ENCODE data around the gene SLC29A1. TPM values are rescaled to one million over a fixed set of nuclear protein-coding genes. Genes with fewer than 3 reads are reported as not detected.
A peak's percentile ranks its signal among the peaks of the same experiment; 100 is the strongest.

Gene SLC29A1
- total and polyA plus RNA-seq, 2 of the 8 experiments (the other 6 are each of a cell fraction or from before 2014, with no cell fraction given) = 187 to 558 TPM

DNA sequence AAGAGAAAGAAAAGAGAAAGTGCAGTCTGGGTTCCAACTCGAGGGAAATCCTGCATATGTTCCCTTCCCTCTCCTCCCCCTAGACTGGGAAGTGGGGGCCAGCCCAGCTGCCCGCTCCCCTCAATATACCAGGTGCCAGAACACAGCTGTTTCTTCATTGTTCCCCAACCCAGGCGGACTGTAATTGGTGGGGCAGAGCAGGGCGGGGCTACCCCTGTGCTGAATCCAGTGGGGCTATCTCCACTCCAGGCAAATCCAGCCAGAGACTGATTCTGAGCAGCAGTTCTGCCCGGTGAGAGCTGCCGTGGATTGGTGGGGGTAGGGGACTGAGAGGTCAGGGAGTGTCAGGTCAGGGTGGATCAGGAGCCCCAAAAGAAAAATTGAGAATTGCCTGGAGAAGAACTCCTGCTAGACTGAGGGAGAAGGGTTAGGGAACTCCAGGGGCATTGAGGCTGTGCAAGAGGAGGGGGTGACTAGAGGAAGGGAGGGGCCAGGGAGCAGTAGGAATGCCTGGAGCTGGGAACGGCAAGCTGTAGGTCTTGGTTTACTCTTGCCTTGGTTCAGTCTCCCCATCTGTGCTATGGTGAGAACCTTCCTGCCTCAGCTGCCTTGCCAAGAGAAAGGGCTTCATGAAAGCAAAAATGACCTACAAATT is 6.6 kb upstream of the SLC29A1 start, which contains the start of gene MYMX:
Gene MYMX (plus strand): TSS at position 250 of the 655 bp plus-strand sequence. CDS start 546 bp downstream, outside the sequence.
- Histone ChIP-seq H3K9ac (replicated peaks in 1 of 4; ENCODE audit: extremely low read depth in 1 of 4, low read depth in 3 of 4, low read length in 3 of 4) (peak within 1 kb of the TSS in 2 of 4 experiments; percentile 12 to 32; a peak in 2 of 7 replicates), H2AFZ (ENCODE audit: low read length) (no peak within 1 kb of the TSS), H3K79me2 (ENCODE audit: control insufficient read depth in 1 of 2, insufficient read depth in 2 of 2, low read length in 2 of 2) (no peaks in the 10 kb centered on the region), H2AK5ac (ENCODE audit: low read depth, low read length) (peak within 1 kb of the TSS; percentile 93; the same call in 1 of the 2 replicates), H4K91ac (replicated peaks; ENCODE audit: insufficient read length, low read length) (peak within 1 kb of the TSS; percentile 95), H2BK120ac (replicated peaks; ENCODE audit: low read depth, low read length) (peak within 1 kb of the TSS; percentile 35), H3K23ac (ENCODE audit: insufficient read length) (no peak within 1 kb of the TSS), H3K4ac (replicated peaks; ENCODE audit: insufficient read length, low read depth, low read length) (peak within 1 kb of the TSS; percentile 55), H4K20me1 (replicated peaks in 1 of 2; ENCODE audit: control insufficient read depth in 1 of 2, insufficient read depth in 2 of 2, low read length in 2 of 2) (no peaks in the 10 kb centered on the region), H2BK15ac (ENCODE audit: low read length) (peak within 1 kb of the TSS; percentile 83), H3K27me3 (replicated peaks in 1 of 4; ENCODE audit: control insufficient read depth in 3 of 4, extremely low read depth in 1 of 4, insufficient read depth in 3 of 4, low read length in 3 of 4) (no peaks in the 10 kb centered on the region), H3K9me3 (ENCODE audit: insufficient read depth in 2 of 2, low read depth in 1 of 2, low read length in 1 of 2) (no peaks in the 10 kb centered on the region), H3K4me1 (replicated peaks in 1 of 4; ENCODE audit: control insufficient read depth in 3 of 4, insufficient read depth in 4 of 4, low read length in 3 of 4) (peaks cover 18 to 38% (median 23%) of the 10 kb centered on the region in 4 experiments), H3K56ac (replicated peaks; ENCODE audit: insufficient read length, low read depth, low read length) (no peak within 1 kb of the TSS), H2BK5ac (ENCODE audit: low read depth, low read length) (peak within 1 kb of the TSS; percentile 82; the same call in 1 of the 2 replicates), H3K23me2 (ENCODE audit: low read depth, low read length) (no peaks in the 10 kb centered on the region; the same call in 1 of the 2 replicates), H2BK20ac (ENCODE audit: low read length) (peak within 1 kb of the TSS; percentile 94), H4K8ac (ENCODE audit: extremely low read depth, insufficient read depth, low read length) (no peak within 1 kb of the TSS), H3K36me3 (ENCODE audit: control insufficient read depth in 2 of 4, insufficient read depth in 4 of 4, low read length in 3 of 4) (no peaks in the 10 kb centered on the region), H3K27ac (ENCODE audit: low read depth, low read length) (peak within 1 kb of the TSS; percentile 13; the same call in 1 of the 2 replicates), H3K14ac (ENCODE audit: insufficient read length) (no peak within 1 kb of the TSS), H3K18ac (ENCODE audit: extremely low read depth, low read length) (peak within 1 kb of the TSS; percentile 82), H4K5ac (ENCODE audit: insufficient read length, low read depth, low read length) (peak within 1 kb of the TSS; percentile 14), H3K4me3 (ENCODE audit: extremely low read depth in 1 of 4, insufficient read depth in 2 of 4, low read depth in 3 of 4, low read length in 4 of 4) (peak within 1 kb of the TSS in 2 of 4 experiments; percentile 5 to 47; a peak in 4 of 8 replicates), H3K79me1 (ENCODE audit: low read depth, low read length) (no peaks in the 10 kb centered on the region; the same call in 1 of the 2 replicates), H2BK12ac (ENCODE audit: low read depth, low read length) (peak within 1 kb of the TSS; percentile 92), H3K4me2 (ENCODE audit: insufficient read depth in 1 of 2, low read depth in 2 of 2, low read length in 2 of 2) (peak within 1 kb of the TSS; percentile 75 to 80)
- POLR2A ChIA-PET (ENCODE audit: partially characterized antibody) = interaction anchor here (0.7 to 5.5 kb wide), 12 partner anchors 13 to 44 kb away, joined by 3 to 46 read pairs (median 4); partner anchors contain the start of genes HSP90AB1 and SLC35B2
- peak in 1 of 2 experiments; percentile 79 for DNase-seq (ENCODE audit: low read depth in 1 of 2, low spot score in 2 of 2)
- 21% methylated on average over 6 of the region's 7 CpGs; no CpG with 5 or more reads in 1 of the 2 experiments for whole genome bisulfite sequencing, 2 experiments (ENCODE audit: extremely low coverage in 1 of 2, insufficient coverage in 1 of 2, insufficient read length in 1 of 2, insufficient replicate concordance in 2 of 2, low coverage in 1 of 2, low lambda C conversion rate in 2 of 2, missing lambda C conversion rate in 1 of 2)
- CTCF ChIA-PET (ENCODE audit: partially characterized antibody) = interaction anchor here (0.8 to 2.3 kb wide), 9 partner anchors 8 to 47 kb away, joined by 3 to 18 read pairs (median 4); partner anchors contain the start of gene HSP90AB1
- TF ChIP-seq SP2 (IDR thresholded peaks at IDR 0.05; ENCODE audit: low read length) = no peak
- TF ChIP-seq POLR2A (IDR thresholded peaks at IDR 0.05; ENCODE audit: control extremely low read depth in 1 of 2, low read depth in 2 of 2, low read length in 2 of 2) = peak in 1 of 2 experiments; percentile 5; a peak in 1 of 3 replicates
- peak; percentile 28; the same call in 1 of the 2 replicates for TF ChIP-seq TAF1 (IDR thresholded peaks at IDR 0.05; ENCODE audit: low read depth, low read length)
- peak; percentile 30 for TF ChIP-seq ASH2L (IDR thresholded peaks at IDR 0.05; ENCODE audit: low read length)
- TF ChIP-seq TCF12 (IDR thresholded peaks at IDR 0.05; ENCODE audit: low read depth, low read length) = 0 out of 2 replicates have a peak, but pooled peaks have one; percentile 88
- no peak for FAIRE-seq
